Measurements from ENCODE around the gene PACSIN3.

The PACSIN3 gene

GRCh38 chr11:47191137-47191536, 4.9 kb upstream of the PACSIN3 start:
- peak; percentile 16 for DNase-seq

- DNase-seq = peak; percentile 97
Measured at GRCh38 chr11:47189100-47189834, 3.0 kb upstream of the PACSIN3 start.

GRCh38 chr11:47188259-47188658, 2.0 kb upstream of the PACSIN3 start:
- DNase-seq = no peak

DNA sequence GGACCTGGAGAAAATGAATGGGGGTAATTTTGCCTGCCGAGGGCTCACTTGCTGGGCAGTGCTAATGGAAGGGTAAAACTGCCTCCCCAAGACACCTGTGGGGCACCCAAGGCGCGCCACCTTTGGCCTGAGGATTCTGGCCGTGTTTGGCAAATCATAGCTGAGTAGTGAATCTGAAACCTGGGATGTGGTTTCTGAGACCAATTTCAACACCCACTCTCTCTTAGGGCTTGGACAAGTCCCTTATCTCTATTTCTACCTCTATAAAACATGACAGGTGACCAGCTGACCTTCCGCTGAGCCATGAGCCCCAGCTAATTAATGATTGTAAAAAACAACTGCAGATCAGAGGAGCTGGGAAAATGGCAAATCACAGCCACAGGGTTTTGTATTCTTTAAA, 1.5 kb upstream of the PACSIN3 start:
- no peak for DNase-seq

DNA sequence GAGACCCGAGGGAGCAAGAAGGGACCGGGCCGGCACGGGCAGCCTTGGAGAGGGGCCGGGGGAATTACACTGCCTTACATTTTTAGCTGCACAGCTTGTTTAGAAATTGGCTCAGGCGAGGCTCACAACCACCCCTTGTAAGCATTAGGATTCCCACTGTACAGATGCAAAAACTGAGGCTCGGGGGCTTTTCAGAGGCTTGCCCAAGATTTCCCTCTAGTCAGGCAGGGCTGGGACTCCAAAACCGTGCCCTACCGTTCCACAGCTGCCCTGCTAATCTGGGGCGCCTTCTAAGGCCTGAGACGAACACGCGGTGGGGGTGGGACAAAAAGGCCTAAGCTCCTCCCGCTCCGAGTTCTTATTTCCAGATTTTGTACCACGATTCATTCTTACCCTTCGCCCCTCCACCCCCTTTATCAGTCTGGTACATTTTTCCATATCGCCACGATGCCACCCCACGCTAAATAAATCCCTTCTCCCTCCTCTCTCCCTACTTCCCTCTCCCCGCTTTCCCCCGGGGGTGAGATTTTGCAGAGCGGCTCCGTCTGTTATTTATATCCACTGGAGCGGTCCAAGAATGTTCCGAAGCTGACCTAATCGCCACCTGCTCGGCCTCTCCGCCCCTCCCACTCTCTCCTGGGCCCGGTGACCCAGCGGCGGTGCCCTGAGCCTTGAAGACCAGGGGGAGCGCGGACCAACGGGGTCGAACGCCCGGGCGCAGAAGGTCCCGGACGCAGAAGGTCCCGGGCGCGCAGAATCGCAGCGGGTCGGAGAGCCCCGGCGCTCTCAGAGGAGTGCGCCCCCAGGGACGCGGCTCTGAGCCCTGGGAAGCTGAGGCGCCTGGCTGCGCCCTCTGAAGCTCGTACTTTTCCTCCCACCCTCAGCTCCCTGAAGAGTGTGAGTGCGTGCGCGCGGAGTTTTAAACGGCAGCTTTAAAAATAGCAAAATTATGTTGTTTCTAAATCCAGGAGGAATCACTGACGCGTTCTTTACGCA, 764 bp upstream of the PACSIN3 start:
- DNase-seq = peak; percentile 68

GRCh38 chr11:47185305-47186075, 744 bp downstream of the PACSIN3 start:
- peak; percentile 80 for DNase-seq

- DNase-seq = no peak
Measured at GRCh38 chr11:47184711-47185304, 1.4 kb downstream of the PACSIN3 start.

- no peak for DNase-seq
Measured at GRCh38 chr11:47183969-47184368, 2.3 kb downstream of the PACSIN3 start.

DNA sequence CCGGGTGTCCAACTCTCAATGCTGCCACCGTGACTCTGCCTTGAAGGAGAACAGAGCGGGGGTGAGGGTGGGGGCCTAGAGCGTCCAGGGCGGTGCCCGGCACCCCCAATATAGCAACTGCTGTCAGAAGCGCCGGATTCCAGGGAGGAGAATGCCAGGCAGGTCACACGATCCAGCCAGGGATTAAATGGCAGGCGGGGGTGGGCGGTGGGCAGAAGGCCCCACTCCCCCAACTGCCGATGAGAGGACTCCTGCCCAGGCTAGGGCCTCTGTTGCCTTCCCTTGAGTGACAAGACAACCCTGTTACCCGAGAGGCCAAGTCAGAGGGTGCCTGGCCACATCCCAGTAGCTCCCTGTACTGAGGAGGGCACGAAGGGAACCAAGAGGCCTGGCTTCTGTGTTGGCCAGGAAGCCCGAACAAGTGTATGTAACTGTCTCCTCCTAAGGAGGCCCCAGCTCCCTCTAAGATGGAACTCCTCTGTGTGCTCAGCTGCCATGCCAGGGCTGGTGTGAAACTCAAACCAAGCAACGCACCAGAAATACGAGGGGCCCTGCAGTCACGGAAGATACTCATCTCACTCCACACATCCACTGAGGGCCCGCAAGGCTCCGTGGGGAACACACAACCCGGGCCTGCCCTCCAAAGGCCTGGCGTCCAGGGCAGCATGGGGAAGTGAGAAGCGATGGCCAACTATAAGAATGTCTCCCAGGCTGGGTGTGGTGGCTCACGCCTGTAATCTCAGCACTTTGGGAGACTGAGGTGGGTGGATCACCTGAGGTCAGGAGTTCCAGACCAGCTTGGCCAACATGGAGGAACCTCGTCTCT, 3.0 kb downstream of the PACSIN3 start:
- no peak for DNase-seq

- no peak for DNase-seq
Measured at GRCh38 chr11:47182380-47182779, 3.9 kb downstream of the PACSIN3 start.

DNA sequence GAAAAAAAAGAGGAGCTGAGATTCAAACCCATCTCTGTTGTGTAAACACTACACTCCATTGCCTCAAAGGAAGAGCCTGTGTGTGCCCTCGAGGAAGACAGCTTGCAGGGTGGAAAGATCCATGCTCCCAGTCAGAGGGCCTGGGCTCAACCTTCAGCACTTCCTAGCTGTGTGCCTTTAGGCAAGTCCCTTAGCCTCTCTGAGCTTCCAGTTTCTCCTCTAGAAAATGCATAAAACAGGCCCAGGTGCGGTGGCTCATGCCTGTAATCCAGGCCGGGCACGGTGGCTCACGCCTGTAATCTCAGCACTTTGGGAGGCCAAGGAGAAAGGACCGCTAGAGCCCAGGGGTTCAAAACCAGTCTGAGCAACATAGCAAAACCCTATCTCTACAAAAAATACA, 5.0 kb downstream of the PACSIN3 start:
- DNase-seq = no peak

DNA sequence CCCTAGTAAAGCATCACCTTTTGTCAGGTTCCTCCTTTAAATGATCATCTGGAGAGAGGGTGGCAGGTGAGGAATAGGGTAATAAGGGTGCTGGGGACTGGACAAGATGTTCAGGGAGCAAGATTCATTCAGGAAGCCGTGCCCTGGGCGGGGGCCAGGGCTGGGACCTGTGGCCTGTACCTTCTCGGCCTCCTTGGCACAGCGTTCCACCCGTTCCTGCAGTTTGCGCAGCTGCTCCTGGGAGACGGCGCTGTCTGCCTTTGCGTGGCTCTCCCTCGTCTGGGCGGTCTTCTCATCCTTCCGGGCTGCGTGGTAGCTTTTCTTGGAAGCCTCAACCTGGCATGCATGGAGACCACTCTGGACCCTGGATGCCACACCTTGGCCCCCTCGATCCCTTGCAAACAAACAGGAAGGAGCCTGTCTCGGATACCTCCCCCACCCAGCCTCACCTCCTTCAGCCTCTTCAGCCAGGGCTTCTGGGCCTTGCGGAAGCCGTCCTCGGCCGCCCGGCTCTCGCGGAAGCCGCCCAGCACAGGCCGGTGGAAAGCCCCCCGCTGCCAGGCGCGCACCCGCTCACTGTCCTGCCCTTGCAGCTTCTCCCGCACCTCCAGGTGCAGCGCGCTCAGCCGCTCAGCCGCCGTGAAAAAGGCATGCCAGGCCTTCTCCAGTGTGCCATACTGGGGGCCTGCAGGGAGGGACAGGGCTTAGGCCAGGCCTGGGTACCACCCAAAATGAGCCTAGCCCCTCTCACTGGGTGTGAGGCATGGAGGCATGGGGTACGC, 6.0 kb downstream of the PACSIN3 start:
- no peak for DNase-seq

DNA sequence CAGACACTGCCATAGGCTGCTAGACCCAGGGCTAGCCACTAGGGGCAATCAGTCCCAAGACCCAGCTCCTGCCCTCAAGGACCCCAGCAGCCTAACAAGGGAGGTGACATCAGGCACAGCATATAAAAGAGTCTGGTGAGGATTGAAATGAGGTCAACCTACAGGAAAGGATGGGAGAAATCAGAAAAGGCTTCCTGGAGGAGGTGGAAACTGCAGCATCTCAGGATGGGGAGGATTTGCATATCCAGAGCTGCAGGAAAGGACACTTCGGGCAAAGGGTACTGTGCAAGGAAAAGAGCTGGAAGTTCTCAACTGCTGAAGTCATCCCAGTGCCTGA, 6.6 kb downstream of the PACSIN3 start:
- DNase-seq = peak; percentile 51

- DNase-seq = no peak
Measured at GRCh38 chr11:47178737-47179654, 7.2 kb downstream of the PACSIN3 start.

- DNase-seq = no peak
Measured at GRCh38 chr11:47178316-47178715, 7.9 kb downstream of the PACSIN3 start.

DNA sequence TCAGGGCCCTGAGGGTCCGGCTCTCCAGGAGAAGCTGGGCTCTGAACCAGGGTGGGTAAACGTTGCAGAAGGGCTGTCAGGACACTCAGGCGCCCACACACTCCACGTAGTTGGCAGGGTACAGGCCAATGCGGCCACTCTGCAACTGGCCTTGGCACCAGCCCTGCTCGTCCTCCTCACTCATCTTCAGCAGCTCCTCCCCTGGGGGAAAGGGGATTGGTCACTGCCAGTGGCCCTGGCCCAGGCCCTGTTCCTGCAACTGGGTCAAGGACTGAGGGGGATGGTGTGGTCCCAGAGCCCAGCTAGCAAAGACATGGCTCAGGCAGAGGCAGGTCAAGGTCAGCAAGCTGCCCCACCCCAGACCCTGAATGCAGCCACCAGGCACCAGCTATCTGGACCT, 8.4 kb downstream of the PACSIN3 start:
- no peak for DNase-seq

DNA sequence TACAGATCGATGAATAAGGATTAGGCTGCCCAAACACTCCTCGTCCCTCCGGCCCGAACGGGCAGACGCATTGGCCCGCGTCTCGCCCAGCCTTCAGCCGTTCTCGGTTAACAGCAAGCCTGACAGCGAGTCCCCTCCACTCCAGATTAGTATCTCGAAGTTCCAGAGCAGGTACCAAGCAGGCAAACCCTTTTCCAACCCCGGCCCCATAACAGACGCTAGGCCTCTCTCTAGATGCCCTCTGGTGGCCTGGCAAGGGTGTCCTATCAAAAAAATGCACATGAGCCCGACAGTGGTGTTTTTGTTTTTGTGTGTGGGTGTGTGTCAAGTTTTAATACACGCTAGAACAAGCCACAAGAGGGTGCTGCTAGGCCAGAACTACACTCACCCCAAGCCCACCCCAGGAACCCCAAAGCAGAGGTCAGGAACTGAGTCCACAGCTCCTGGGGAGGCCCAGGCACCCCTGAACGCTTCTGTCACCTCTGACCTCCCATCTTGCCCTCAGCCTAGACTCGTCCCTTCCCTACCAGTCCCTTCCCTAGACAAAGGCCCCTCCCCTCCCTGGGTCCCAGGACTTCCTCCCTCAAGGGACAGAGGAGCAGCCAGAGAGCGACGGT, 8.9 kb downstream of the PACSIN3 start:
- DNase-seq = peak; percentile 83

DNA sequence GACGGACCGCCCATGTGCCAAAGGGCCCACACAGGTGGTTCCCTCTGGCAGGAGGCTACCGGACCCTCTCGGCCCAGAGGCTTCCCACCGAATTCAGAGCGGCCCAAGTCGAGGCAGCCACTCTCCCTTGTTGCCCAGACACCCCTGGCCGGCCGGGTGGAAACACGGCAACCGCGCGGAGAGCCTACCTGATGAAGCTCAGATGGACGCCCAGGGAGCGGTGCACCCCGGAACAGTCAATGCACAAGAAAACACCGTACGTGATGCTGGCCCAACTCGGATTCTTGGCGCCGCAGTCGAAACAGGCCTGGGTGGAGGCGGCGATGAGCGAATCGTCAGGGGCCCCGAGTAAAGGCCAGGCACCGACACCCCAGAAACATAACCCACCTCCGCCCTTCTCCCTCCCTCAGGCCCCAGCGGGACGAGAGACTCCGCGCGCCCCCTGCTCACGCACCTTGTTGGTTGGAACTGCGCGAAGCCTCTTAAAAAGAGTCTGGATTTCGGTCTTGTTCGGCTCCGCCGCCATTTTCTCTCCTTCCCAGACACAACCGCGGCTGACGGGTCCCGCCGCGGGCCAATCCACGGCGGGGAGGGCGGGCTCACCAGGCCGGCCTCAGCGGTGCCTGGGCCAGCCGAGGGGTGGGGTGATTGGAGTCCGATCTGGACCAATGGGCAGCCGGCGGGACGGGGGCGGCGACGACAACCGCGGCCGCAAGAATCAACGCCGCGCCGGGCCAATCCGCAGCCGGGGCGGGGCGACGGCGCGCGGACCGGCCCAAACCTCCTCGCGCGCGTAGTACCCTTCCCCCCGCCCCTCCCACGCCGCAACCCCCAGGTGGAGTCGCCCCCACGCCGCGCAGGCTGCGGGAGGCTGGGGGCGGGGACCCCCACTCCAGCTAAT, 9.7 kb downstream of the PACSIN3 start, which contains the start of gene ARFGAP2:
ARFGAP2 (minus strand) TSS at position 552 of the 901 bp plus-strand sequence; CDS start at position 526, 26 bp downstream.
- peak; percentile 96 for DNase-seq

Data from fibroblast of skin of back (primary cell).